HG03442 (cell line): ENCODE measurements around the gene APC2.
A peak's percentile ranks its signal among the peaks of the same experiment; 100 is the strongest.

Experiments used
- ATAC-seq: cut with Tn5 transposase; IDR thresholded peaks from one replicate; pipeline ENCODE4 v1.9.1; 2021; ENCODE audit warnings: mild to moderate bottlenecking, moderate library complexity; ENCODE audit not compliant: unreplicated experiment

Gene APC2

GRCh38 chr19:1449467-1450442 is at the start of gene APC2:
Gene APC2 (plus strand): TSS chr19:1450121. CDS start chr19:1453002, 2,881 bp downstream.
- ATAC-seq, result no peak

- no peak for ATAC-seq
These were observed 49.4 kb upstream of the APC2 start for GRCh38 chr19:1400281-1401137.

- no peak for ATAC-seq
These were observed 48.6 kb upstream of the APC2 start, which contains the start of gene GAMT for GRCh38 chr19:1401138-1401888. Gene GAMT (minus strand): TSS chr19:1401542. CDS start chr19:1401476, 66 bp downstream.

- ATAC-seq, result no peak
These were observed 48.1 kb upstream of the APC2 start for GRCh38 chr19:1401889-1402217.

DNA sequence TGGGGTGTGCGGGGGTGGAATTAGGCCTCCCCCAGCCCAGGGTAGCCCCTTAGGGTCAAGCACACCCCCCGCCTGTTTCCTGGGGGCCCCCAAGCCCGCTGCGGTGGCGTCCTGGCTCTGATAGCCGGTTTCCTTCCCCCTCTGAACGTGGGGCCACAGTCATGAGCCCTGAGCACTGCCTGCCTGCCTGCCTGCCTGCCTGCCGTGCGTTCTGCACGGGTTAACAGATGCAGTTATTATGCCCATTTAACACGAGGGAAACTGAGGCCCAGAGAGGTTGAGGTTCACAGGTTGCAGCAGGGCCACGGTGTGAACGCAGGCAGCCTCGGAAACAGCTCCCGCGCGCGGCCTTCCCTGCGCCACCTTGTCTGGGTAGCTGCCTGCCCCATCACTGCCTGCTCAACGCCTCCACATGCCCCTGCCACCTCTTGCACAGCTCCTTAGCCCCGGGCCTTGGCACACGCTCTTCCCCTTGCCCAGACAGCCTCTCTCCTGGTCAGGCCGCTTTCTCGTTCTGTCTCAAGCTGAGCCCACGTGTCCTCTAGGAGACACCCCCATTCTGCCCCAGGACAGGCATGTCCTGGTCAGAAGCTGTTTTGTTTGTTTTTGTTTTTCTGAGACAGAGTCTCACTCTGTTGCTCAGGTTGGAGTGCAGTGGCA is 47.4 kb upstream of the APC2 start:
- no peak for ATAC-seq

DNA sequence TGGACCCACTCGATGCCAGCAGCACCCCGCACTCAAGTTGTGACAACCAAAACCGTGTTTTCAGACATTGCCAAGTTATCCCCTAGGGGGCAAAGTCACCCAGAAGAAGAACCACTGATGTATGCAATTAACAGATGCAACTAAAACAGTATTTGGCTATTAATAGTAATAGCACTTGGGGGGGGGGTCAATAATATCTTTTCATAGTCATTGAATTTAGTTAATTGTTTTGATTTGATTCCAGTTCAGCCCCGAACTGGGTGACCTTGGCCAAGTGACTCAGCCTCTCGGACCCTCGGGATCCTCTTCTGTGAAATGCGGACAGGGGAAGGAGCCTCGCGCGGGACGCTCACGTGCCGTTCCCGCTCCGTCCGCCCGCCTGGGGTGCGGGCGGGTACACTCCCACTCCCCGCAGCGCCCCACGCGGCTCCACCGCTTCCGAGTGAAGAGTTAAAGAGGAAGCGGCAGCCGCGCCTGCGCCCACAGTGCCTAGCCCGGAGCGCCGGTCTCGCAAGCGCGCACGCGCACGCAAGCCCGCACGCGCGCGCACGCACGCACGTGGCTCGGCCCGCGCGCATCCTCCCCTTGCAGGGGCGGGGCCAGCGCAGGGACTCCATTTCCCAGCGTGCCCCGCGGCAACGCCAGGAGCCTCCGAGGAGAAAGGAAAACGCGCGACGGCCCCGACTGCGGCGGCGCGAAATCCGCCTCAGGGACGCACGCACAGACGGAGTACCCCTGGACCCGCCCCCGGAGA is 43.0 kb upstream of the APC2 start:
- peak; percentile 75 for ATAC-seq

- ATAC-seq, result peak; percentile 20
These were observed 42.2 kb upstream of the APC2 start, which contains the start of gene DAZAP1 for GRCh38 chr19:1407528-1408299. Gene DAZAP1 (plus strand): TSS chr19:1407586. CDS start chr19:1407774, 188 bp downstream.

GRCh38 chr19:1408300-1409203 is 41.4 kb upstream of the APC2 start:
- ATAC-seq, result no peak

- ATAC-seq, result no peak
These were observed 40.5 kb upstream of the APC2 start for GRCh38 chr19:1409204-1410005.

GRCh38 chr19:1410136-1410786 is 39.7 kb upstream of the APC2 start:
- no peak for ATAC-seq

GRCh38 chr19:1410789-1411188 is 39.1 kb upstream of the APC2 start:
- ATAC-seq, result no peak

DNA sequence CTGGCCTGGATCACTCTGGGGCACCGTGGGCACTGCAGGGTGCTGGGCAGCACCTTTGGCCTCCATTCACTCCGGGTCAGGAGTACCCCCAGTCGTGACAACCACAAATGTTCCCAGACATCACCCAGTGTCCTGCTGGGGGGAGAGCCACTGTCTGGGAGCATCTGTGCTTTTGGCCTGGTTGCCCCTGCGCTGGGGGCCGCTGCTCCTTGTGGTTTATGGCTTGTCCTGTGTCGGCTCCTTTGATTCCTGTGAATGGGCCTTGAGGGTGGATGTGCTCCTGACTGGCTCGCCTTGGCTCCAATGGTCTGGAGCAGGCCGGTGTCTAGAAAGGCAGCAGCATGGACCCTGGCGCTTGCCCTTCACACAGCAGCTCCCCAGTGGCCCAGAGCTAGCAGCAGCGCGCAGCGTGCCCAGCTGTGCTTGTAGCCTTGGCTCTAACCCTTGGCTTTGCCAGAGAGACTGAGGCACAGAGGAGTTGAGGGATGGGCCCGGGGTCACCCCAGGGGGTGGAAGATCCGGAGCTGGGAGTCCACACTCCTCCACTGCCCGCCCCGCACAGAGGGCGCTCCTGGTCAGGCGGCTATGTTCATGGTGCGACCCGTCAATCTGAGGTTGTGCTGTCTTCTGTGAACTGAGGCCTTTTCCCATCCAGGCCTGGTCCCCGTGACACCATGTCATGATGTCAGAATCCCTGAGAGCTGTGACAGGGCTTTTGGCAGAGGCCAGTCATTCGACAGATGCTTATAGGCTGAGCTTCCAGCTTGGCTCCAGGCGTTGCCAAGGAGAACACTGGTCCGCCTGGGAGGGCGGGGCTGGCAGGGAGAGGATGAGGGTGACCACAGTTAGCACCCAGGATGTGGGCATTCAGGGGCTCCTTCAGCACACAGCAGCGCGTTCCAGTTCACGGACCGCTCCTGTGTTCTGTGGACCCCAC is 38.4 kb upstream of the APC2 start:
- ATAC-seq, result no peak

DNA sequence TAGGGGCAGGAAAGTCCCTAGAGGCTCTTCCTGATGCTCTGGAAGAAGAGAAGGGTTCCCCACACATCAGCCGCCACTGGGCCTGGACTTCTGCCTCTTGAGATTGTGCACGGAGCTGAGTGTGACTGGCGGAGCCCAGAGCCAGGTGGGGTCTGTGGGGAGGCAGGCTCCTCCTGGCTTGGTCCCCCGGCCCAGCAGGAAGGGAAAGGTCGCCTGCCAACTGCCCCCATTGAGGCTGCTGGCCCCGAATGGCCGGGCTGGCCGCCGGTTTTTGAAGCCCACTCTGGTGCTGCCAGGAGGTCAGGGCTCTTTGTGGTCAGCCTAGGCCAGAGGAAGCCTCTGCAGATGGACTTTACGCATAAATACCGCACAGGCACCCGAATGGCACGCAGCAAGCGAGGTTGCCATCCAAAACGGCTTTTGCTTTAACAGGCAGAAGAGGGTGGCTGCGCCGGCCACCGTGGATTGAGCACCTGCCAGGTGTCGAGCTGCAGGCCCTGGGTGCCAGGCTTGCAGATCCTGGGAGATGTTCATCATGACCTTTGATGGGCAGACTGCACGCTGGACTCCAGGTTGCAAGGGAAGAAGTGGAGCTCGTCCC is 37.5 kb upstream of the APC2 start:
- no peak for ATAC-seq

GRCh38 chr19:1412995-1413800 is 36.7 kb upstream of the APC2 start:
- ATAC-seq, result no peak
